NCI-H2171 (cell line): ENCODE data around the gene RAP2C.

Experiments
- DNase-seq: peaks from one replicate; lab custom pipeline; 2025; lab: John Stamatoyannopoulos, UW

RAP2C gene

DNA sequence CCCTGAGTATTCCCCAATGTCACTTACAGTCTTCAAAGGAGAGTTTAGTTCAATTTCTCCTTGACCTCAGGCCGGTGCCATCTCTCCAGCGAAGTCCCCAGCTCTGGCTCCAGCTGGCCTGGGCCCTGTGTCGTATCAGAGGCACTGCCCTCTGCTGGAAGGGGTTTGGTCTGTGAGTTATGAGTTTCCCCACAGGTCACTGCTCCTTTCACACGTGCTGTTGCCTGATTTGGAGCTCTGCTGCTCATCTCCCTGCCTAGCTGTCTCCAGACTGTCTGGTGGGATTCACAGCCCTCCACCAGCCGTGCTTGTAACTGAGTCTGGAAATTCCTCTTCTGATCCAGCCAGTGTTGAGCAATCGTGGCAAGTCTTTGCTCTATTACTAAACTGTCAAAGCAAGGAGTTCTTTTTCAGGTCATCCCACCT lies at the start of gene RAP2C:
RAP2C (minus strand) TSS at position 105 of the 426 bp plus-strand sequence. CDS start 2,179 bp downstream, outside the sequence.
- DNase-seq = peak; percentile 5

DNA sequence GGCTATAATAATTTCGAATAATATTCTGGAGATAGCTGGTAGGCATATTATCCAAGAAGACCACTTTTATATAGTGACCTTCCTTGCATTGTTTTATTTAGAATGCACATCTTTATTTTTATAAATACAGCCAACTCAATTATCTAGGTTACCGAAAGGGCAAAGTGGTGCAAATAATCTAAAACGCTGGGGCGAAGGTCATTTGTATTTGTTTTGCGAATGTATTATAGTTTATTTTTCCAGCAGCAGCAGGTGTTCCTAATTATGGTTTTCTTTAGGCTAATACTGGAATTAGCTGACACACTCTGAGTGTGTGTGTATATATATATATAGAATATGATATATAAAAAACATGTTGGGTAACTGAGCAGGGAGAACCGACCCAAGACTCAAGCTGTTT lies 48.1 kb upstream of the RAP2C start:
- DNase-seq = no peak

DNA sequence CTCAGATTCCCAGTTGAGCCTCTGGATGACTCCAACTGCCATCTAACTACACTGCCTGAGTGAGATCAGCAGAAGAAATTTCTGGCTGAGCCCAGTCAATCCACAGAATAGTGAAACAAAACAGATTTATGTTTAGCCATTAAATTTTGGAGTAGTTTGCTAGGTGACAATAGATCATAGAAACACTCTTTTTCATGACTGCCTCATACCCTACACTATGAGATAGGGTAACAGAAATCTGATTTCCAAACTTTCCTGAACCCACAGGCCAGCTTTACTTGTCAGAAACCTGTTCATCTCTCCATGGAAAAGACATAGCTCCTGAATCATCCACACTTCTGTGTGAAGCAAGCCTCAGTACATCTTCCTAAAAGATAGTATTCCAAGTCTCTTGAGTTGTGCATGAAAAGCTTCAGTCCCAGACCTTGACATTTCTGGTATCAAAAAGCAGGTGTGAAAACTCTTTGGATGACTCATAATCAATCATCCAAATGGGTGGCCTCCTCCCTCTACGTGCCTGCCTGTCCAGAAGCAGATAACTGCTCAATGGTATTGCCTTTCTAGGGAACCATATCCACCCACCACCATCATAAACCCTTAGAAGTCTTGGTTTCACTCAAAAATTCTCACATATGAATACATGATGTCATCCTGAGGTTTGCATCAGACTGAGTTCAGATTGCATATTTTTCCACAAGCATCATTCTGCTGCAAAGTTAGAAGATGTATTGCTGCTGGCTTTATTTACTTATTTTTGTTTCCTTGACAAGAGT lies 47.5 kb upstream of the RAP2C start:
- no peak for DNase-seq

DNA sequence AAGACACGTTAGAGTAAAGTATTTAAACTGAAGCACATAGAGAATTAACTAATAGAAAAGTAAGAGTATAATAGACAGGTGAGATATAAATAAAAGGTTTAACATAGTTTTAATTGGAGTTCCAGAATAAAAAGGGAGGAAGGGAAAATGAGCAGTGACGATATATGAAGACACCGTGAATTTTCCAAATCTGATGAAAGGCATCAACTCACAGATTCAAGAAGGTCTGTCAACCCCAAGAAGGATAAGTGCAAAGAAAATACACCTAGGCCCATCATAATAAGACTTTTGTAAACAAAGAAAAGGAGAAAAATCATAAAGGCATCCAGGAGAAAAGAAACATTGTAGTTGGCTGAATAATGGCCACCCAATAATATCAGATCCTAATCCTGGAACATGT lies 43.9 kb upstream of the RAP2C start:
- DNase-seq = no peak

DNA sequence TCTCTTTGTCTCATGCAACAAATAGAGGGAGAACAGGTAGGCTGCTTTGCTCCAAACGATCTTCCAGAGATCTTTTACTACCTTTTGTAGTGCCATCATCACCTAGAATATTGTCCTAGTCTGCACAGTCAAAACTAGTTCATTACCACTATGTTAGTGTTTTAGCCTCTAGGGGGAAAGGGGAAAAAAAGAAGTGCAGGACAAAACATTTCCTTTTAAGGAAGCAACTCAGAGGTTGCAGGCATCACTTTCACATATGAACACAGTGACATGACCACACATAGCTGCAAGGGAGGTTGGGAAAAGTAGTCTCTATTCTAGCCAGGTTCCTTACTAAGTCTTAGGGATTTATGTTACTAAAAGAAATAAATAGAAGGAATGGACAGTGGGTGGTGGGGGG lies 39.3 kb upstream of the RAP2C start:
- no peak for DNase-seq

DNA sequence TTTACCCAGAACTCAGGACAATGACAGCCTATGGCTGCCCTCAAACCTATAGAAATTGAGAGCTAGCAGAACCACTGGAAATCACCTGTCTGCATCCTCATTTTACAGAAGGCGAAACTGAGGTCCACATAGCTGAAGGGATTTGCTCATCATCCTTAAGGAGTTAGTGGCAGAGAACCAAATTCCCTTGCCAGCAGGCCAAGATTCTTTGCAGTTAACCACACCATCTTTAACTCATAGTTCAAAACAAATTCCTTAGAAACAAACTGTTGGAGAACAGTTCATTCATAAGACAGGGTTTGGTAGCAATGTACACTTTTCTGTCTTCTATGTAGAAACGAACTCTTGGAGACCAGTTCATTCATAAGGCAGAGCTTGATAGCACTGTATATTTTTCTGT lies 37.9 kb upstream of the RAP2C start:
- no peak for DNase-seq

DNA sequence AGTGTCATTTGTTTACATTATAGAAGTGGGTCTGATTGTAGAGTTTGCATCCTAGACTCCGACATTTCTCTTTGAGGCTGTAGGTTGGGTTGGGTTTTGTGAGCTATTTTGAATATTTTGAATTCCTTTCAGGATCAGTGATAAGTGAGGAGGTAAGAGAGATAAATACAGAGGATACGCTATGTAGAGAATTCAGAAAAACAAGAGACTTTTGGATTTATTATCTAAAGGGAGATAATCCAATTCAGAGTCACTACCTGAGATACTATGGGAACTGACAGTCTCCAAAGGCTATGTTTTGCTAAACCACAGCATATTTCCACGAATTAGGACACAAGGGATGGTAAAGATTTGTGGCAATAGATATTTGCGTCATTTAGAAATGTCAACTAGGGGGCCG lies 16.9 kb upstream of the RAP2C start:
- no peak for DNase-seq

DNA sequence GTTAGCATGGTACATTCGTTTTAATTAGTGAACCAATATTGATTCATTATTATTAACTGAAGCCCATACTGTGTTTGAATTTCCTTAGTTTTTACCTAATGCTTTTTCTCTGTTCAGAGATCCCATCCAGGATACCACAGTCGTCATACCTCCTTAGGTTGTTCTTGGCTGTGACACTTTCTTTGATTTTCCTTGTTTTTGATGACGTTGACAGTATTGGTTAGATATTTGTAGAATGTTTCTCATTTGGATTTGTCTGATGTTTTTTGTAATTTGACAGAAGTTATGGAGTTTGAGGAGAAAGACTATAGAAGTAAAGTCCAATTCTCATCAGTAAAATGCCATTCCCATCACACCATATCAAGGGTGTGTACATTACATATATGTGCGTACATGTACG lies 16.2 kb upstream of the RAP2C start:
- no peak for DNase-seq

DNA sequence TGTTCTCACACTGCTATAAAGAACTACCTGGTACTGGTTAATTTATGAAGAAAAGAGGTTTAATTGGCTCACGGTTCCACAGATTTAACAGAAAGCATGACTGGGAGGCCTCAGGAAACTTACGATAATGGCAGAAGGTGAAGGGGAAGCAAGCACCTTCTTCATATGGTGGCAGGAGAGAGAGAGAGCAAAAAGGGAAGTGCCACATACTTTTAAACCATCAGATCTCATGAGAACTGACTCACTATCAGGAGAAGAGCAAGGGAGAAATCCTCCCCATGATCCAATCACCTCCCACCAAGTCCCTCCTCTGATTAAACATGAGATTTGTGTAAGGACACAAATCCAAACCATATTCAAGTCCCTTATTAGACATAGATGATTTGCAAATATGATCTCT lies 12.3 kb upstream of the RAP2C start:
- DNase-seq = no peak

DNA sequence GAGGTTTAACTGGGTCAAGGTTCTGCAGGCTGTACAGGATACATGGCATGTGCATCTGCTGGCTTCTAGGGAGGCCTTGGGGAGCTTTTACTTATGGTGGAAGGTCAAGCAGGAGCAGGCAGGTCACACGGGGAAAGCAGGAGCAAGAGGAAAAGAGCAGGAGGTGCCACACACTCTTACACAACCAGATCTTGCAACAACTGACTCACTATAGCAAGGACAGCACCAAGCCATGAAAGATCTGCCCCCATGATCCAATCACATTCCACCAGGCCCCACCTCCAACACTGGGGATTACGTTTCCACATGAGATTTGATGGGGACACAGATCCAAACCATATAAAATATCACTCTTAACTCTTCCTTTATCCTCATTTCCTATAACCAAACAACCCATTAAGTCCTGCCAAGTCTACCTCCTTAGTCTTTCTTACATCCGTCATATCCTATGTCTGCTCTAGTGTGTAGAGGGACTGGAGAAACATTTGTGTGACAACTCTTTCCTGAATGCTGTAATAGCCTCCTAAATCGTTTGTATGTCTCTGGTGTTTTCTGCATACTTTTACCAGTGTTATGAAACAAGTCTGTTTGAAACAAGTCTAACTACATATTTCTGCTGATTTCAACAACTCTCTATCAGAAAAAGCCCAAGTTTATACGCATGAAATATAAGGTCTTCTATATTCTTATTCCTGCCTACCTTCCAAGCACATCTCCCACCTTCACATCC lies 8.3 kb upstream of the RAP2C start:
- no peak for DNase-seq

DNA sequence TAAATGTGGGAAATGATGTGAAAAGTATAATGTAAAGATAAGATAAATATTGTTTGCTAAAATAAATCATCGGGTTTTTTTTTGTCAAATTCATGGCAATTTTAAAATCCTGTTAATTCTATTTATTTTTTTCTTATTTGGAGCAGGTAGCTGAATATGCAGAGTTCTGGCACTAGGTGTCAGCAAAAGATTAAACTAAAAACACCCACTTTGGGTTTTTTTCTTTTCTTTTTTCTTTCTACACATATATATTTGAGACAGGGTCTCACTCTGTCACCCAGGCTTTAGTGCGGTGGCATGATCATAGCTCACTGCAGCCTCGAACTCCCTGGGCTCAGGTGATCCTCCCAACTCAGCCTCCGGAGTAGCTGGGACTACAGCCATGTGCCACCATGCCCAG lies 6.9 kb upstream of the RAP2C start:
- DNase-seq = no peak

DNA sequence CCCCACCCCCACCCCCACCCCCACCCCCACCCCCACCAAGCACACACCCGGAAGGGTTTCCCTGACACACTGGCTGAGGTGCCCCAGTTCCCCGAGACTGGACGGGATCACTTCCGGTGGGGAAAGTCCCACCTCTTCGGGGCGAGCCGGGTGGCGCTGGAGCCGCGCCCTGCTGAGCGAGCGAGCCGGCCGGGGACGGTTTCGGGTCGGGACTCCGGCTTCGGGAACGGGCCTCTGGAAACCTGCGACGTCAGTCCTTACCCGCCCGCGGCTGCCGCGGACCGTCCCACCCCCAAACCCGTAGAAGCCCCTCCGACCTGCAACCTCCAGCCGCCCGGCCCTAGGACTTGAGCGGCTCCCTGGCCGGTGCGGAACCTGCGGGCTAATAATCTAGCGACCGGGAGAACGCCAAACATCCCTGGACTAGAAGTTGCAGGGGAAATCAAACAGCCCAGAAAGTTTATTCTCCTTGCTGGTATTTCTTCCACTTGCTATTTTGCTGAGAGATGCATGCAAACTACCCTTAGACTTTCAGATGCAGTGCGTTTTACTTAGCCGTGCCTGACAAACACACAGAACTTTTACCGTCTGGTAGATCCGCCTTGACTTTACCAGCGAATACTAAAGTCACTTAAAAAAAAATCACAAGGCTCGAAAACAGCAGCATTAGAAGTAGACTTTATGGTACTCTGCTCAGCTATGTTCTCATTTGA lies 991 bp downstream of the RAP2C start:
- DNase-seq = peak; percentile 74

DNA sequence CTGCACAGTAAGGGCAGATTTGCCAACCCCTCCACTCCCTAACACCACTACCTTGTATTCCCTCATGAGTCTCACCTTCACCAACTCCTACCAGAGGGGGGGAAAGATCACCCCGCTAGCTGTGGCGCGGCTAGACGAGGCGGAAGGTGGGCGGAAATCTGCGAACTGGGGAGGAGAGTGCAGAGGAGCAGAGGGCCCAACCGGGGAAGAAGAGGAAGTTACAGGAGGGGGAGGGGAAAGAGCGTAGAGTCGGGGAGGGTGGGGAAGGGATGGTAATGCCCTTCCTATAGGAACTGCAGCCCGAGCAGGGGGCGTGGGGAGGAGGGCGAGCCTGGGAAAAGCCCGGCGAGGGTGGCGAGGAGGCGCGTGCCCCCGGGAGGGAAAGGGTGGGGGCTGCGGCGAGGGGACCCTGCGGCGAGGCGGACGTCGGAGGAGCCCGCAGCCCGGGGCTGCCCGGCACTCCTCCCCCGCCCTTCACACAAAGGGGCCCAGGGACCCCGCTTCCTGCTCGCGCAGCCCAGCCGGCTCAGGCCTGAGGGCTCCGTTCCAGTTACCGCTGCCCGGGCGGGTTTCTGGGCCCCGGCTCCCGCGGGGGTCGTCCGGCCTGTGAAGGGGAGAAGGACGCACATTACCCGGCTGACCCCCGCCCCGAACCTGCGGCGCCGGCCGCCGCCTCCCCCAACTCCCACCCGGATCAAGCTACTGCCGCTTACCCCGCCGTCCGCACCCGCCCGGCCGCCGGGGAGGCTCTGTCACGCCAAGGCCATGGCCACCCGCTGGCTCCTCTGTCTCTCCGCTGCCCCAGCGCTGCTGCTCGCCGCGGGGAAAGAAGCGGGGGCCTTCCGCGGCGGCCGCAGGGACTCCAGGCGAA lies 1.8 kb downstream of the RAP2C start:
- DNase-seq = peak; percentile 64

DNA sequence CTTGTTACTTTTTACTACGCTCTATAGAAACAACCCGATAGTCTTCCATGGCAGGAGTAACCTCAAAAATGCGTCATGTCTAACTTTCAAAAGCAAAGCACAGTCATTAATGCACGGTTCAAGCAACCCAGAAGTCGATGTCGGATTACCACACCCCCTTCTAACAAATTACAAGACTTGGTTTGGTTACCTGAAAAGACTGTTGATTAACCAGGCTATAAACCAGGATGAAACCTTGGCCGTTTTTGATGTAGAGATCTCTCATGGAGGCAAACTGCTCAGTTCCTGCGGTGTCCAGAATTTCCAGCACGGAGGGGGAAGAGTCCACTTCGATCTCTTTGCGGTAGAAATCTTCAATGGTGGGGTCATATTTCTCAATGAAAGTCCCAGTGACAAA lies 2.4 kb downstream of the RAP2C start:
- DNase-seq = no peak

DNA sequence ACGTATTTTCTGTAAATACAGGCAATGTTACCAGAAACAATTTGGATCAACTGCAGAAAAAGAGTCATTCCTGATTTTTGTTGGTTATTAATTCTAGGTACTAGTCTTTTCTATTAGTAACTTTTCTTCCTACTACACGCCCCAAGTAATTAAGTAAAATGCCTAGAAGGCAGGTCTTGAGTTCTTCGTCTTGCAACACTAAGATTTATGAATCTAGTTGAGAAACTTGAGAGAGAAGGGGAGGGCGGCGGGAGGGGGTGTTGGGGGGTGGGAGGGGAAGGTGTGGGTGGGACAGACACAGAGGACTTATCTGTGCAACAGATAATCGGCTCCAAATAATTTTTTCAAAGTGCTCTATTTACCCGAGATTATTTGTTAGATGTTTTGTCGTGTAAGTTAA lies 3.0 kb downstream of the RAP2C start:
- no peak for DNase-seq

DNA sequence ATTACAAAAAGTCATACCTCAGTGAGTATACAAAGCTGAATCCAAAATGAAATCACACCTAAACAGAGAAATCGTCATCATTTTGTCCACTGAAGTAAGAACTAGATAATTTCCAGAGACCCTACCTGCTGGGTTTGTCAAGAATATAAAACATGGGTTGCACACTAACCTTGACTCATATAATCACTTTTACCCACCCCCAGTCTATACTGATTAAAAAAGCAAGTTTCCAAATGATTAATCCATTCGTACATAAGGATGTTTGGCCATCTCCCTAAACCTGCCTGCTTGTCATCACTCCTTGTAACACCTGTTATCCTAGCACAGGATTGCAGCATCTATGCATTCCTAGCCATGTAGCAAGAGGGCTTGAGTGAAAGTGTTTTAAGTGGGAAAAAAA lies 4.7 kb downstream of the RAP2C start:
- no peak for DNase-seq

DNA sequence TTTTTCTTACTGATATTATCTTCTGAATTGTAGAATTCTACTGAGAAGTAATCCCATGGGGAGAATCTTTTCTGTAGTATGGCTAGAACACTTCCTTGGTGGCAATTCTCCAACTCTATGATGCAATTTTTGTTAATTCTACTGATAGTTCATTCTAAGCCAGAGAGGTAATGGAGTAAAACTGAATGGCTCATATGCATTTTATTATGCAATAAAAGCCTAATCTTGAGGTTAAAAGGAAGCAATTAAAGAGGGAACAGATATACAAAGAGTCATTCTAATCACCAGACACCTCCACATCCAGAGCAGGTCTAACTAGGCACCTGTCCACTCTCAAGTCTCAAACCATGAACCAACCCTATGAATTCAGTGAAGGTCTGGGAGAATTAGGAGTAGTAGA lies 9.7 kb downstream of the RAP2C start:
- DNase-seq = no peak

DNA sequence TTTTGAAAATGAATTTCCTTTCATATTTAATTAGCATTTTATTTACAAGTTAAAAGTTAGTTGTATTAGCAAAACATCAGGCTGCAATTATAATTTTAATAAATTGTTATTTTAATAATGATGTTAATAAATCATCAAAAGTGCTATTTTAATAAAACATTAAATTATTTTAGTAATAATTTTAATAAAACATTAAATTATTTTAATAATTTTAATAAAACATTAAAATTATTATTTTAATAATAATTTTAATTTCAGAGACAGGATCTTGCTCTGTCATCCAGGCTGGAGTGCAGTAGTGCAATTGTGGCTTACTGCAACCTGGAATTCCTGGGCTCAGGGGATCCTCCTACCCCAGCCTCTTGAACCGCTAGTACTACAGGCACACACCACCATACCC lies 10.8 kb downstream of the RAP2C start:
- no peak for DNase-seq

DNA sequence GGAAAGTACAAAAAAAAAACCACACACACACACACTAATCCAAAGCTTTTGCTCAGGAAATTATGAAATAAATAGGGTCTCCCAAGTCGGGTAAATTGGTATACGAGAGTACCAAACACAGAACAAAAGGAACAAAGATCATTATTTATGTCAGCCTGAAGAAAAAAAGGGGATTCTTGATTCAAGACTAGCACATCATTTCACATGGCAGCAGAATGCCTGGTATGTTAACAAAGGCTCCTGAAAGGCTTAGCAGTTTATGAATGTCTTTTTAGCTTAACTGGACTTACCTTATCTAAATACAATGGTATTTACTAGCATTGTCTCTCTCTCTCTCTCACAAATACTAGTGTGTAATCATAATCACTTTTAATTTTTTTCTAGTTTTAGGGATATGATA lies 11.3 kb downstream of the RAP2C start:
- no peak for DNase-seq

DNA sequence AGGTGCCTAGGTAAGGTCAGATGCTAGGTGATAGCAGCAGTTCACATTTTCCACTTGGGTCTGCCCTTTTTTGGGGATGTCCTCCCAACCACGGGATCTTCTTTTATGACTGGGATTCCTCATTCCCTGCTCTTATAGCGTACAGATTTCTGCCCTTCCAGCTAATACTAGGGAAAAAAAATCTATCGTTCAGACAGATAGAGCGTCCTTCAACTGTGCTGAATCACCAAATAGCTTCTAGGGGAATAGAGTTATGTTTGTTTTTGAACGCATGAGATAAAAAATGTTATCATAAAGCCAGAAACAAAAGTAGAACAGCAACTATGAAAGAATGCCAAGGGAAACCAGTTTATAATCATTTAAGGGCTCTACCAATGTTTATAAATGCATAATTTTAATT lies 13.0 kb downstream of the RAP2C start:
- no peak for DNase-seq

DNA sequence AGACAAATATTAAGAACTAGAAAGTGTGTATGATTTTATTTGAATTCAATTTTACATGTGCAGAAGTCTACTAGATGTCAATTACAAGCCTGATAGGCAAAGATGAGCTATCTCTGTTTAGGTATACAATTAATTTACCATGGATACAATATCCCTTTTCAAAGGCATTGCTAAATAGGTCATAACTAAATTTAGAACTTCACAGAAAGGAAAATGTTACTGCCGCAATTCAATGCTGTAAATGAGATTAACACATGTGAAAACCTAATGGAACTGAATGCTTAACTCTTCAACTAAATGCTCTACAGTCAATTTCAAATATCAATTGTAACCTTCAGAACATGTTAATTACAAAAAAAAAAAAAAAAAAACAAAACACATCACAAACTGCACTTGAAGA lies 14.6 kb downstream of the RAP2C start:
- no peak for DNase-seq

DNA sequence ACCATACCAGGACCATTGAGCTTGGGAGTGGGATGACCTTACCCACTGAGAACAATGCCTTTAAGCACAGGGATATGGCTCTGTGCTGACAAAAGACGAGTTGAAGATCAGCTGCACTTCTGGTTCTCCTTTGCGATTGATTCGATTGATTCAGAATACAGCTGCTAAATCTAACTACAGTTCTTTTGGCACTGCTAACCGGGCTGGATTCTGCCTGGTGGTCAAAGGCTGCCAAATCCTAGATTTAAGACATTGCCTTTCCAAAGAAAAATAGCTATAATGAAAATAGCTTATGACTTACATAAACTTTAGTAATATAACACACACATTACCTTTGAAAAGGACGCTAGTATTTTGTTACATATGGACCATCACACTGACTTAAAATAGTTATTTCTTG lies 18.3 kb downstream of the RAP2C start:
- DNase-seq = no peak
